ENCODE results near the gene PRDX6.

PRDX6 gene

GRCh38 chr1:173536223-173536622 is 59.1 kb downstream of the PRDX6 start:
- TF ChIP-seq, protein P1, sequence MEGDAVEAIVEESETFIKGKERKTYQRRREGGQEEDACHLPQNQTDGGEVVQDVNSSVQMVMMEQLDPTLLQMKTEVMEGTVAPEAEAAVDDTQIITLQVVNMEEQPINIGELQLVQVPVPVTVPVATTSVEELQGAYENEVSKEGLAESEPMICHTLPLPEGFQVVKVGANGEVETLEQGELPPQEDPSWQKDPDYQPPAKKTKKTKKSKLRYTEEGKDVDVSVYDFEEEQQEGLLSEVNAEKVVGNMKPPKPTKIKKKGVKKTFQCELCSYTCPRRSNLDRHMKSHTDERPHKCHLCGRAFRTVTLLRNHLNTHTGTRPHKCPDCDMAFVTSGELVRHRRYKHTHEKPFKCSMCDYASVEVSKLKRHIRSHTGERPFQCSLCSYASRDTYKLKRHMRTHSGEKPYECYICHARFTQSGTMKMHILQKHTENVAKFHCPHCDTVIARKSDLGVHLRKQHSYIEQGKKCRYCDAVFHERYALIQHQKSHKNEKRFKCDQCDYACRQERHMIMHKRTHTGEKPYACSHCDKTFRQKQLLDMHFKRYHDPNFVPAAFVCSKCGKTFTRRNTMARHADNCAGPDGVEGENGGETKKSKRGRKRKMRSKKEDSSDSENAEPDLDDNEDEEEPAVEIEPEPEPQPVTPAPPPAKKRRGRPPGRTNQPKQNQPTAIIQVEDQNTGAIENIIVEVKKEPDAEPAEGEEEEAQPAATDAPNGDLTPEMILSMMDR (conservative IDR thresholded peaks at IDR 0.05; ENCODE audit: low read depth, low read length) = no peak
- no peak overlapping the region for H3K4me3 ChIP-seq (ENCODE audit: low read depth, low read length)
- DNase-seq (ENCODE audit: low read depth) = no peak

Measured in choroid plexus epithelial cell (primary cell).